ENCODE measurements around the gene UACA. TPM values are rescaled to one million over a fixed set of nuclear protein-coding genes. Genes with fewer than 3 reads are reported as not detected.
A peak's percentile ranks its signal among the peaks of the same experiment; 100 is the strongest.

Gene UACA
- total and polyA plus RNA-seq, 2 experiments from 2014 or later: 46.7 to 58.7 TPM

DNA sequence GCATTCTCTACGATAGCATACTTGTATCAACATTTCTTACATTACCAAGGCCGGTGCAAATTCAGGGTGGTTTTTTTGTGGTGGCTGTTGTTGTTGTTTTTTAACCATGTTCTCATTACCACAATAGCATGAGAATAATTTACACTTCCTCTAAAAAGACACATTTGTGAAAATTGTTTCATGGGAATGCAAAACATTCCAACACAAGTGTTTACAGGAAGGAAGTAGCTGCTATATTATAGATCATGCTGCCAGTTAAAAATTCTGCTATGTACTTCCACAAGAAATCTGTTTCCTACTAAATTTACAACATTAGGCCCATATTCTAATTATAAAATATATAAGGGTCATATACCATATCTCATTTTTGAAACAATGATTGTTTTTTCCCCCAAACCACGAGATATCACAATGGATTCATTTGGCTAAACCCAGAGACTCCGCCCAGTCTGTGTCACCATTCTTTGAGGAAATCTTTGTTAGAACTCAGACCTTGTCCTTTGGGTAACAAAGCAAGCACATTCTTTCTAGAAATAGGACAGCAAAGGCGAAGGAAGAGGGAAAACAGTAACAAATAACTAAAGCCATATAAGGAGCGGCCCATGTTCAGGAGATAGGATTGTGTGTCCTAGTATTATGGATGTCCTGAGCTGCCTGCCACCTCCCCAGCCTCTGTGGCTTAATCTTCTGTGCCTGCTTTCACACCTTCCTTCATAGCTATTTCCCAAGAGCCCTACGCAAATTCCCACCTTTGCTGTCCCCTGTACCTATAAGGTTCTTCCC is 60.1 kb downstream of the UACA start:
- Histone ChIP-seq H3K27ac (peak overlapping the region; percentile 68), H3K27me3 (no peaks in the 10 kb centered on the region), H2AFZ (no peak overlapping the region), H3K9me3 (ENCODE audit: low read depth) (no peaks in the 10 kb centered on the region), H3K4me2 (peak overlapping the region; percentile 73), H3K4me3 (no peak overlapping the region), H4K20me1 (ENCODE audit: insufficient read depth, poor library complexity, severe bottlenecking) (no peaks in the 10 kb centered on the region), H3K79me2 (peaks cover 56% of the 10 kb centered on the region), H3K9me2 (replicated peaks; ENCODE audit: insufficient read depth) (no peaks in the 10 kb centered on the region), H3K4me1 (ENCODE audit: insufficient read depth) (peaks cover 26% of the 10 kb centered on the region), H3K36me3 (replicated peaks; ENCODE audit: insufficient read depth, low read depth) (no peaks in the 10 kb centered on the region)
- peak; percentile 34 for DNase-seq (ENCODE audit: low spot score)
- 58% methylated on average over 7 of the region's 7 CpGs for WGBS (ENCODE audit: low lambda C conversion rate, missing lambda C conversion rate)
- TF ChIP-seq EZH2 (IDR thresholded peaks at IDR 0.05; ENCODE audit: borderline replicate concordance): no peak
- TF ChIP-seq, protein P1, sequence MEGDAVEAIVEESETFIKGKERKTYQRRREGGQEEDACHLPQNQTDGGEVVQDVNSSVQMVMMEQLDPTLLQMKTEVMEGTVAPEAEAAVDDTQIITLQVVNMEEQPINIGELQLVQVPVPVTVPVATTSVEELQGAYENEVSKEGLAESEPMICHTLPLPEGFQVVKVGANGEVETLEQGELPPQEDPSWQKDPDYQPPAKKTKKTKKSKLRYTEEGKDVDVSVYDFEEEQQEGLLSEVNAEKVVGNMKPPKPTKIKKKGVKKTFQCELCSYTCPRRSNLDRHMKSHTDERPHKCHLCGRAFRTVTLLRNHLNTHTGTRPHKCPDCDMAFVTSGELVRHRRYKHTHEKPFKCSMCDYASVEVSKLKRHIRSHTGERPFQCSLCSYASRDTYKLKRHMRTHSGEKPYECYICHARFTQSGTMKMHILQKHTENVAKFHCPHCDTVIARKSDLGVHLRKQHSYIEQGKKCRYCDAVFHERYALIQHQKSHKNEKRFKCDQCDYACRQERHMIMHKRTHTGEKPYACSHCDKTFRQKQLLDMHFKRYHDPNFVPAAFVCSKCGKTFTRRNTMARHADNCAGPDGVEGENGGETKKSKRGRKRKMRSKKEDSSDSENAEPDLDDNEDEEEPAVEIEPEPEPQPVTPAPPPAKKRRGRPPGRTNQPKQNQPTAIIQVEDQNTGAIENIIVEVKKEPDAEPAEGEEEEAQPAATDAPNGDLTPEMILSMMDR (IDR thresholded peaks at IDR 0.05; ENCODE audit: poor library complexity): no peak
- no peak for TF ChIP-seq EZH2phosphoT487 (IDR thresholded peaks at IDR 0.05; ENCODE audit: low read depth, severe bottlenecking, unreplicated experiment)

DNA sequence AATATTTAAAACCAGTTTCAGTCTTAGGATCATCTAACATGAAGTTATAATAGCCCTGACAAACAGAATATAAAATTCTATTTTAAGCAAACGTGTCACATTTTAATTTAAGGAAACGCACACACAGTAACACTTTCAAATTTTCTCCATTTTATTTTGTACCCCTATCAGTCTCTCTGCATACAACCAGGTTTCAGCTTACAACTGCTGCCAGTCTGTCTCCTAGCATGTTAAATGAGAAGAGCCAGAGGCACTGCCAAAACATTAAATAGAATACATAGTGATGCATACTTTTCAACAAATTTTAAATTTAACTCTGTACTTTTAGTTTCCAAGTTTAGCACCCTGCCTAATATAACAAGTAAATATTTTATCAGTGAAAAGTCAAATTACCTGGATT is 60.8 kb downstream of the UACA start:
- H3K36me3 ChIP-seq (replicated peaks; ENCODE audit: insufficient read depth, low read depth): no peaks in the 10 kb centered on the region
- TF ChIP-seq EZH2phosphoT487 (IDR thresholded peaks at IDR 0.05; ENCODE audit: low read depth, severe bottlenecking, unreplicated experiment) (no peak), EZH2 (IDR thresholded peaks at IDR 0.05; ENCODE audit: borderline replicate concordance) (no peak)
- TF ChIP-seq, protein P1 (IDR thresholded peaks at IDR 0.05; ENCODE audit: poor library complexity): no peak
- 58% methylated on average over 2 of the region's 2 CpGs for WGBS (ENCODE audit: low lambda C conversion rate, missing lambda C conversion rate)
- H3K27me3 ChIP-seq: no peaks in the 10 kb centered on the region
- no peaks in the 10 kb centered on the region for H3K9me2 ChIP-seq (replicated peaks; ENCODE audit: insufficient read depth)
- H3K4me1 ChIP-seq (ENCODE audit: insufficient read depth): peaks cover 32% of the 10 kb centered on the region
- peaks cover 55% of the 10 kb centered on the region for H3K79me2 ChIP-seq
- H3K4me2 ChIP-seq: peak overlapping the region; percentile 73
- peak overlapping the region; percentile 68 for H3K27ac ChIP-seq
- DNase-seq (ENCODE audit: low spot score): no peak
- no peaks in the 10 kb centered on the region for H3K9me3 ChIP-seq (ENCODE audit: low read depth)
- H3K4me3 ChIP-seq: no peak overlapping the region
- no peak overlapping the region for H2AFZ ChIP-seq
- no peaks in the 10 kb centered on the region for H4K20me1 ChIP-seq (ENCODE audit: insufficient read depth, poor library complexity, severe bottlenecking)

DNA sequence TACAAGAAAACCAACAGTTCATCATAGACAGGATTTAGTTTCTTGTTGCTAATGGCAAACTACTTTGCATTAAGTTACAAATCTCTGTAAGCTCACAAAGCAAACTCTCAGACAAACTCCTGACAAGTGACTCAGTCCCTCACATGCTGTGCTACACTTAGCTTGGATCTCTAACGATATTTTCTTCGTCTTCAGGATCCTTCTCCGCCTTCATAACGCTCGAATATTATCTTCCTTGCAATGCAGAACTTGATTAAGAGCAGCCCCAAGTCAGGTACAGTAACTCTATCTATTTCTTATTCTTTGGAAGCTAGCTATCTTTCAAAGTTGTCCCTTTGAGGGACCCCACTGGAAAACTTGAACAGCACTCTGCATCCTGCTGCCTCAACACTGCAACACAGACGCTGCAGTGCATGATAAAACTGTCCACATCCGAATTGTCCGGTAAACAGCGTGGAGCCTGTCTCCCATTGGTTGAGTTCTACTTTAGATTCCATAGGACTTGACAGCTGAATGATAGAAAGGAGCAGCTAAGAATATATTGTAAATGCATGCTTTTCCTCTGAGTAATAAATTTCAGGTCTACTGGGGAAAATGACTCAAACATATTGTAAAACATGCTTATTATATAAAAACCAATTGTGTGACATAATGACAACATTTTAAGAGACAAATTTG is 61.3 kb downstream of the UACA start:
- Histone ChIP-seq H3K79me2 (peaks cover 53% of the 10 kb centered on the region), H2AFZ (peak overlapping the region; percentile 0), H3K27me3 (no peaks in the 10 kb centered on the region), H3K9me3 (ENCODE audit: low read depth) (no peaks in the 10 kb centered on the region), H3K4me3 (no peak overlapping the region), H3K4me1 (ENCODE audit: insufficient read depth) (peaks cover 32% of the 10 kb centered on the region), H3K9me2 (replicated peaks; ENCODE audit: insufficient read depth) (no peaks in the 10 kb centered on the region), H3K36me3 (replicated peaks; ENCODE audit: insufficient read depth, low read depth) (no peaks in the 10 kb centered on the region), H3K4me2 (peak overlapping the region; percentile 73), H4K20me1 (ENCODE audit: insufficient read depth, poor library complexity, severe bottlenecking) (no peaks in the 10 kb centered on the region), H3K27ac (peak overlapping the region; percentile 68)
- peak; percentile 38 for DNase-seq (ENCODE audit: low spot score)
- TF ChIP-seq, protein P1 (IDR thresholded peaks at IDR 0.05; ENCODE audit: poor library complexity): no peak
- TF ChIP-seq EZH2phosphoT487 (IDR thresholded peaks at IDR 0.05; ENCODE audit: low read depth, severe bottlenecking, unreplicated experiment) (no peak), EZH2 (IDR thresholded peaks at IDR 0.05; ENCODE audit: borderline replicate concordance) (no peak)
- 21% methylated on average over 9 of the region's 9 CpGs for WGBS (ENCODE audit: low lambda C conversion rate, missing lambda C conversion rate)

Data from hepatocyte (in vitro differentiated cells).